ENCODE results near the gene TLCD3A.

The TLCD3A gene

GRCh38 chr17:791829-792228, 59.4 kb downstream of the TLCD3A start:
- peak overlapping the region; percentile 55 for H3K27ac ChIP-seq (ENCODE audit: low read depth, low read length, poor library complexity, severe bottlenecking)
- H3K4me3 ChIP-seq (ENCODE audit: low read depth, low read length, poor library complexity, severe bottlenecking), result no peak overlapping the region
- no peak overlapping the region for H3K4me2 ChIP-seq (ENCODE audit: low read length)
- H3K4me1 ChIP-seq (ENCODE audit: insufficient read depth, low read length, severe bottlenecking), result peaks cover 8% of the 10 kb centered on the region
- TF ChIP-seq EZH2 (IDR thresholded peaks at IDR 0.05; ENCODE audit: borderline replicate concordance, low read length) (no peak), CTCF (IDR thresholded peaks at IDR 0.05; ENCODE audit: low read length) (no peak)
- no peak overlapping the region for H3K9ac ChIP-seq (ENCODE audit: low read length)
- H3K9me3 ChIP-seq (ENCODE audit: low read length), result no peaks in the 10 kb centered on the region
- H3K27me3 ChIP-seq (ENCODE audit: insufficient read depth, low read length), result no peaks in the 10 kb centered on the region
- no peaks in the 10 kb centered on the region for H4K20me1 ChIP-seq (ENCODE audit: insufficient read depth, low read length)
- no peaks in the 10 kb centered on the region for H3F3A ChIP-seq (ENCODE audit: insufficient read depth, low read length)
- peaks cover 56% of the 10 kb centered on the region for H3K36me3 ChIP-seq (ENCODE audit: insufficient read depth, low read length)
- H3K9me2 ChIP-seq (ENCODE audit: low read depth, low read length), result no peaks in the 10 kb centered on the region
- no peak overlapping the region for H2AFZ ChIP-seq (ENCODE audit: low read length)
- no peaks in the 10 kb centered on the region for H3K79me2 ChIP-seq (ENCODE audit: insufficient read depth, low read length)

GRCh38 chr17:792277-792676, 59.9 kb downstream of the TLCD3A start:
- H2AFZ ChIP-seq (ENCODE audit: low read length), result no peak overlapping the region
- H3K4me3 ChIP-seq (ENCODE audit: low read depth, low read length, poor library complexity, severe bottlenecking), result no peak overlapping the region
- H3F3A ChIP-seq (ENCODE audit: insufficient read depth, low read length), result no peaks in the 10 kb centered on the region
- no peaks in the 10 kb centered on the region for H3K9me2 ChIP-seq (ENCODE audit: low read depth, low read length)
- H3K36me3 ChIP-seq (ENCODE audit: insufficient read depth, low read length), result peaks cover 52% of the 10 kb centered on the region
- H3K79me2 ChIP-seq (ENCODE audit: insufficient read depth, low read length), result no peaks in the 10 kb centered on the region
- H3K4me2 ChIP-seq (ENCODE audit: low read length), result no peak overlapping the region
- H3K27me3 ChIP-seq (ENCODE audit: insufficient read depth, low read length), result no peaks in the 10 kb centered on the region
- H3K27ac ChIP-seq (ENCODE audit: low read depth, low read length, poor library complexity, severe bottlenecking), result peak overlapping the region; percentile 55
- no peak for TF ChIP-seq CTCF (IDR thresholded peaks at IDR 0.05; ENCODE audit: low read length)
- no peak for TF ChIP-seq EZH2 (IDR thresholded peaks at IDR 0.05; ENCODE audit: borderline replicate concordance, low read length)
- H3K4me1 ChIP-seq (ENCODE audit: insufficient read depth, low read length, severe bottlenecking), result peaks cover 8% of the 10 kb centered on the region
- no peaks in the 10 kb centered on the region for H4K20me1 ChIP-seq (ENCODE audit: insufficient read depth, low read length)
- H3K9me3 ChIP-seq (ENCODE audit: low read length), result no peaks in the 10 kb centered on the region
- no peak overlapping the region for H3K9ac ChIP-seq (ENCODE audit: low read length)
